ENCODE results near the gene ZNF699. TPM values are rescaled to one million over a fixed set of nuclear protein-coding genes. Genes with fewer than 3 reads are reported as not detected.
"Not testable (repeated sequence)": the region's sequence is repeated elsewhere in the genome, so short reads cannot be mapped to it uniquely, and the experiment has no call there.

Gene ZNF699
- polyA plus RNA-seq, result 1 to 10 TPM in 2 of 3 donors, under 1 TPM in 1; 0.34 to 1.8 (median 1.4) TPM

DNA sequence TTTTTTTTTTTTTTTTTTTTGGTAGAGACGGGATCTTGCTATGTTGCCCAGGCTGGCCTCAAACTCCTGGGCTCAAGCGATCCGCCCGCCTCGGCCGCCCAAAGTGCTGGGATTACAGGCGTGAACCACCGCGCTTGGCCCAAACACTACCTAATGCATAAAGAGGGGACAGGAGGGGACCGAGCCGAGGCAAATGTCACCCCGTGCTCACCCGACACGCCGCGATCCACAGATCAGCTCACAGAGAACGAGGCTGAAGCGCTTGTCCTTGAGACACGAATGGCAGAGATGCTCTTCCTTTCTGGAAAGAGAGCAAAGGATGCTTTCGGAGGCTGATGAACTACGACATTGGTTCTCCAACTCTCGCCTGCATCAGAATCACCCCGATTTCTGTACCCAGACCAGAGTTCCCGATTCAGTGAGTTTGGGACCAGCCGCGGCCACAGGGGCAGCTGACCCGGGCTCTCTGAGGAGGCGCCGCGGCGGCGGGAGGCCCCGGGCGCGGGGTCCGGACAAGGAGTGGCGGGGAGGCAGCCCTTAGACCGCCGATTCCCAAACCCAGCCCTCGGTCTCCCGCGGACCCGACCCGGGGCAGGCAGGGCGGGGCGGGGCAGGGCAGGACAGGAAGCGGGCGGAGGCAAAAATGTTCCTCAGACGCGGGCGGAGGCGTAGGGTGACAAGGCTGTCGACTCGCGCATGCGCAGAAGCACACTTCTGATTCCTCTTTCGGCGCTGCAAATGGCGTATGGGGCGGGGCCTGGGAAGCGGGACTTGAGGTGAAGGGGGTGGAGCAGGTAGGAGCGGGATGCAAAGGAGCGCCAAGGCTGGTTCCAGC lies at the start of gene ZNF699:
TSS of gene ZNF699 (minus strand) at position 700 of the 835 bp plus-strand sequence. CDS start 4,719 bp downstream, outside the sequence.
- 1% methylated on average over 61 to 63 of the region's 63 CpGs for WGBS, 3 donors
- peak within 1 kb of the TSS; percentile 21 for H3K27ac ChIP-seq (ENCODE audit: low read depth, low read length)

- no peak overlapping the region for H3K27ac ChIP-seq (ENCODE audit: low read depth, low read length)
- WGBS, 3 donors, result 90 to 98% (median 93%) methylated on average over 2 of the region's 2 CpGs
These were observed 45.0 kb upstream of the ZNF699 start for GRCh38 chr19:9354651-9355050.

DNA sequence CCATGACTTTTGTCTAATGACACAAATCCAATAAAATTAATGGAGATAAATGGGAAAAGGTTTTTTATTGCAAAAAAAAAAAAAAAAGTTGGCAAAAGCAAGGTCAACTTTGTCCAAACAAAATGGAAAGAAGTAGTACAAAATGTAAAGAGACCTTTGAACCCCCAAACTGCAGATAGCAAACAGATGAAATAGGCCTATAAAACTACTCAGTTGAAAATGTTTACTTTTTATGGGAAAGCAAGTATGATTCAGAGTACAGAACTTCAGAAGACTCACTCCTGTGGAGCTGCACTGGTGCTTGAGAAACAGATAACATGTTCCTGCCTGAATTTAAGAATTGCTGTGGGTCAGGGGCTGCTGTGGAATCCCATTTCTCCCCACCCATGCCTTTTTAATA lies 43.4 kb upstream of the ZNF699 start:
- H3K27ac ChIP-seq (ENCODE audit: low read depth, low read length), result no peak overlapping the region

DNA sequence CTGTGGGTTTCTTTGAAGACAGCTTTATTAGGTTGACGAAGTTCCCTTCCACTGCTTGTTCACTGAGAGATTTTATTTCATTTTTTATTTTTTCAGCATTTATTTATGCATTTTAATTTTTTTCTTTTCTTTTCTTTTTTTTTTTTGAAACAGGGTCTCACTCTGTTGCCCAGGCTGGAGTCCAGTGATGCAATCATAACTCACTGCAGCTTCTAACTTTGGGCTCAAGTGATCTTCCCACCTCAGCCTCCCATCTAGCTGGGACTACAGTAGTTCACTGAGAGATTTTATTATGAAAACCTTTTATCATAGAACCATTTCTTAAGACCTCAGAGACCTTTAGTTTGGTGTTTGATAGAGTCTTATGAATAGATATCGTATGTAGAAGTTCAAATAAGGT lies 42.9 kb upstream of the ZNF699 start:
- WGBS, 3 donors, result 95 to 100% (median 97%) methylated on average over 2 of the region's 2 CpGs
- H3K27ac ChIP-seq (ENCODE audit: low read depth, low read length), result no peak overlapping the region

DNA sequence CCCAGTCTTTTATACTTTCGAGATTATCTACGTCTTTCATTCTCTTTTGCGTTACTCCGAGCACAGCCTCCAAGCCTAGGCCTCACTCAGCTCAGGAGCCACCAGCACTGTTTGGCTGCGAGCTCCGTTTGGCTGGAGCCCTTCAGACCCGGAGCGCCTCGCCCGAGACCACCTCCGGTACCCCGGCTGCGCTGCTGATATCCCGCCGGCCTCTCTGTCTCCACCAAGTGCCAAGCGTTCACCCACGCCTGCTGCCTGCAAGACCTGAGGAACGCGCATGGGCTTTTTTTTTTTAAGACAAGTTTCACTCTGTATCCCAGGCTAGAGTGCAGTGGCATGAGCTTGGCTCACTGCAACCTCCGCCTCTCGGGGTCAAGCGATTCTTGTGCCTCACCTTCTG lies 39.0 kb upstream of the ZNF699 start:
- 96 to 99% (median 96%) methylated on average over 22 of the region's 22 CpGs for WGBS, 3 donors
- H3K27ac ChIP-seq (ENCODE audit: low read depth, low read length), result no peak overlapping the region

- H3K27ac ChIP-seq (ENCODE audit: low read depth, low read length), result no peak overlapping the region
- WGBS, 3 donors, result 97 to 98% (median 98%) methylated on average over 3 of the region's 3 CpGs
These were observed 38.6 kb upstream of the ZNF699 start for GRCh38 chr19:9348253-9348652.

GRCh38 chr19:9345005-9345404 lies 35.4 kb upstream of the ZNF699 start:
- no peak overlapping the region for H3K27ac ChIP-seq (ENCODE audit: low read depth, low read length)
- WGBS, 3 donors, result 96% methylated on average over 2 of the region's 2 CpGs

DNA sequence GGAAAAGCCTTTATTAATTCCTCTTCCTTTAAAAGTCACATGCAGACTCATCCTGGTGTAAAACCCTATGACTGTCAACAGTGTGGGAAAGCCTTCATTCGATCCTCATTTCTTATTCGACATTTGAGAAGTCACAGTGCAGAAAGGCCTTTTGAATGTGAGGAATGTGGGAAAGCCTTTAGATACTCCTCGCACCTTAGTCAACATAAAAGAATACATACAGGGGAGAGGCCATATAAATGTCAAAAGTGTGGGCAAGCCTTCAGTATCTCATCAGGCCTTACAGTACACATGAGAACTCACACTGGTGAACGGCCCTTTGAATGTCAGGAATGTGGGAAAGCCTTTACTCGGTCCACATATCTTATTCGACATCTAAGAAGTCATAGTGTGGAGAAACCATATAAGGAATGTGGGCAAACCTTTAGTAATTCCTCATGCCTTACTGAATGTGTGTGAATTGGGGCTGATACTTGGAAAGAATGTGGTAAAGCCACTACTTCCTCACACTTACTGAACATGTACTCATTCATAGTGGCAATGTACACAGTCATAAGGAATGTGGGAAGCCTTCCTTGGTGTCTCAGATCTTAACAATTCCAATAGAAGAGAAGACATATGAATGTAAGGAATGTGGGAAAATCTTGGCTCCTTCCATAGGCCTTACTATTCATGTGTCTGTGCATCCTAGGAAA lies 33.1 kb upstream of the ZNF699 start:
- 95 to 99% (median 98%) methylated on average over 6 of the region's 6 CpGs for WGBS, 3 donors
- no peak overlapping the region for H3K27ac ChIP-seq (ENCODE audit: low read depth, low read length)

- no peak overlapping the region for H3K27ac ChIP-seq (ENCODE audit: low read depth, low read length)
These were observed 20.4 kb upstream of the ZNF699 start for GRCh38 chr19:9329999-9330398.

- 29 to 55% (median 54%) methylated on average over 9 of the region's 9 CpGs for WGBS, 3 donors
- no peak overlapping the region for H3K27ac ChIP-seq (ENCODE audit: low read depth, low read length)
These were observed 14.9 kb upstream of the ZNF699 start for GRCh38 chr19:9324584-9324962.

DNA sequence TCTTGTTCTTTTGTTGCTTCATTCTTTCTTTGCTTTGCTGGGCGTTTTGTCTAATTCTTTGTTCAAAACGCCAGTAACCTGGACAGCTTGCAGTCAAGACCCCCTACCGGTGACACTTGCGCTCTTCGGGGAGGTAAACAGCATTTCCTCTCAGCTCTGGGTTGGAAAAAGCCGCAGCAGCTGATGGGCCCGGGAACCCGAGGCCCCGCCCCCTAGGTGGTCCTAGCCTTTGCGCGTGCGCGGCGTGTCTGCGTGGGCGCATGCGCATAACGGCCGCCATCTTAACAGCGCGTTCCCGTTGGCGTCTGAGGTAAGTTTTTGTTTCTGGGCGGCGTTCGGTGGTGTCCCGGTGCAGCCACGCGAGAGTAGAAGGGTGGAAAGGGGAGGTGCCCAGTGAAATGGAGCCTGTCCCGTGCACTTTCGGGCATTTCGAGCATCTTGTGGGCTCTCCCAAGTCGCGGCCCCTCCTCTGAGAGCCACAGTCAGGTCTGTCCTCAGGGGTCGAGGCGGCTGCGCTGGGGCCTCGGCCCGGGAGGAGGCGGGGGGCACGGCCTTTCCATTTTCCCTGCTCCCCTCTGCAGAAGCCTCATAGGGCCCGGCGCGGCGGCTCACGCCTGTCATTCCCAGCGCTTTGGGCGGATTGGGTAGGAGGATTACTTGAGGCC lies 14.4 kb upstream of the ZNF699 start, which contains the start of gene ZNF559:
TSS of gene ZNF559 (plus strand) at position 261 of the 665 bp plus-strand sequence. CDS start 14,371 bp downstream, outside the sequence.
- 0 to 1% (median 0%) methylated on average over 40 to 48 of the region's 48 CpGs for WGBS, 3 donors
- no peak within 1 kb of the TSS for H3K27ac ChIP-seq (ENCODE audit: low read depth, low read length)

GRCh38 chr19:9323557-9323918 lies 13.9 kb upstream of the ZNF699 start:
- WGBS, 3 donors, result 0 to 1% (median 1%) methylated on average over 9 of the region's 9 CpGs
- no peak overlapping the region for H3K27ac ChIP-seq (ENCODE audit: low read depth, low read length)

DNA sequence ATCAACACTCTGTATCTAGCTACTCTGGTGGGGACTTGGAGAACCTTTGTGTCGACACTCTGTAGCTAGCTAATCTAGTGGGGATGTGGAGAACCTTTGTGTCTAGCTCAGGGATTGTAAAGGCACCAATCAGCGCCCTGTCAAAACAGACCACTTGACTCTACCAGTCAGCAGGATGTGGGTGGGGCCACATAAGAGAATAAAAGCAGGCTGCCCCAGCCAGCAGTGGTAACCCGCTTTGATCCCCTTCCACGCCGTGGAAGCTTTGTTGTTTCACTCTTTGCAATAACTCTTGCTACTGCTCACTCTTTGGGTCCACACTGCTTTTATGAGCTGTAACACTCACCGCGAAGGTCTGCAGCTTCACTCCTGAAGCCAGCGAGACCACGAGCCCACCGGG lies 12.6 kb upstream of the ZNF699 start:
- 95 to 98% (median 96%) methylated on average over 10 of the region's 10 CpGs for WGBS, 3 donors
- not testable (repeated sequence) for H3K27ac ChIP-seq (ENCODE audit: low read depth, low read length)

- H3K27ac ChIP-seq (ENCODE audit: low read depth, low read length), result not testable (repeated sequence)
- 88 to 99% (median 93%) methylated on average over 10 of the region's 14 CpGs for WGBS, 3 donors
These were observed 12.1 kb upstream of the ZNF699 start for GRCh38 chr19:9321756-9322155.

DNA sequence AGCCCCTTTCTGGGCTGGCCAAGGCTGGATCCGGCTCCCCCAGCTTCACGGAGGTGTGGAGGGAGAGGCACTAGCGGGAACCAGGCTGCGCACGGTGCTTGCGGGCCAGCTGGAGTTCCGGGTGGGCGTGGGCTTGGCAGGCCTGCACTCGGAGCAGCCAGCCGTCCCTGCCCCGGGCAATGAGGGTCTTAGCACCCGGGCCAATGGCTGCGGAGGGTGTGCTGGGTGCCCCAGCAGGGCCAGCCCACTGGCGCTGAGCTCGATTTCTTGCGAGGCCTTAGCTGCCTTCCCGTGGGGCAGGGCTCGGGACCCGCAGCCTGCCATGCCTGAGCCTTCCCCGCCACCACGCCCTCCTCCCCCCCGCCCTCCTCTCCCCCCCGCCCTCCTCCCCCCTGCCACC lies 11.7 kb upstream of the ZNF699 start:
- 94 to 97% (median 95%) methylated on average over 16 to 23 of the region's 23 CpGs for WGBS, 3 donors
- no peak overlapping the region for H3K27ac ChIP-seq (ENCODE audit: low read depth, low read length)

DNA sequence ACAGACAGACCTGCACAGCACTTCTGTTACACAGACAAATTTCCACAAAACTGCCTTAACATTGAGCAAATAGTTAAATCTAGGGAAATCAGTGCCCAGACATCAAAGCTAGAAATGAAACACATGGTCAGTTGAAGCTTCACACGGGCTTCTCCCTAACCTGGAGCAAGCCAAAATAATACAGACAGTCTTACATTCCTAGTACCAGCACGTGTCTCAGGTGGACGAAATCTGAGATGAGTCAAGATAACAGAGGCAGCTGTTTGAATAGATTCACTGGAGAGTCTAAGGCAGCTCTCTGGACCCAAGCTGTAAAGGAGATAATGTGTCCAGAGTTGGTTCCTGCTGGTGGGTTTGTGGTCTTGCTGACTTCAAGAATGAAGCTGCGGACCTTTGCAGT lies 4.1 kb upstream of the ZNF699 start:
- H3K27ac ChIP-seq (ENCODE audit: low read depth, low read length), result no peak overlapping the region
- WGBS, 3 donors, result 73 to 75% (median 74%) methylated on average over 4 of the region's 4 CpGs

GRCh38 chr19:9309974-9310446 lies 372 bp upstream of the ZNF699 start:
- WGBS, 3 donors, result 2 to 7% (median 7%) methylated on average over 13 of the region's 13 CpGs

GRCh38 chr19:9308091-9308770 lies 1.4 kb downstream of the ZNF699 start:
- WGBS, 3 donors, result 69 to 80% (median 71%) methylated on average over 10 of the region's 10 CpGs
- no peak overlapping the region for H3K27ac ChIP-seq (ENCODE audit: low read depth, low read length)

More at GRCh38 chr19:9309974-9310446, 372 bp upstream of the ZNF699 start:
- H3K27ac ChIP-seq (ENCODE audit: low read depth, low read length), result no peak overlapping the region

DNA sequence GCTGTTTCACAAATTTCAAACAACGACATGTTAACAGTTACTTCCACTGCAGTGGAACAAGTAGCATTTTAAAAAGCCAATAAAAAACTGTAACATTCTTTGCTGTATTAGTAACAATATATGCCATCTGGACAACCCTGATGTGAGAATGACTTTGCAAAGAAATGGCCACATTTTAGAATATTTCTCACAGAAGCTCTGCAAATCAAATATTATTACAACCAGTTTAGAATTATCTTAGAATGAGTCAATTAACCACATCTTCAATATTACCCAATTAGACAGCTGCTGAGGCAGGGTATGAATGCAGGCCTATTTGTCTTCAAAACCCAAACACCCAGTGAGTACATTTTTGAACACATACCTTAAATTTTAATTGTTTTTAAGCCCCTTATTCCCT lies 3.2 kb downstream of the ZNF699 start:
- no peak overlapping the region for H3K27ac ChIP-seq (ENCODE audit: low read depth, low read length)
- WGBS, 3 donors, result 90 to 98% (median 96%) methylated on average over 1 of the region's 1 CpG

Data from adipose tissue (tissue), 3 donors.